Measurements from ENCODE around the gene DIRAS1.

The DIRAS1 gene

GRCh38 chr19:2747349-2747748 is 26.2 kb upstream of the DIRAS1 start:
- no peak overlapping the region for H3K4me3 ChIP-seq (ENCODE audit: severe bottlenecking)
- H3K9me3 ChIP-seq (ENCODE audit: severe bottlenecking) = no peaks in the 10 kb centered on the region
- no peaks in the 10 kb centered on the region for H3K4me1 ChIP-seq (ENCODE audit: insufficient read depth, poor library complexity, severe bottlenecking)
- ATAC-seq (ENCODE audit: low read depth) (no peak), DNase-seq (ENCODE audit: low spot score) (no peak)
- TF ChIP-seq CTCF (IDR thresholded peaks at IDR 0.05; ENCODE audit: poor library complexity, severe bottlenecking) = no peak
- no peaks in the 10 kb centered on the region for H3K36me3 ChIP-seq (ENCODE audit: low read depth)
- H3K27ac ChIP-seq (ENCODE audit: poor library complexity, severe bottlenecking) = no peak overlapping the region
- no peaks in the 10 kb centered on the region for H3K27me3 ChIP-seq (ENCODE audit: insufficient read depth, poor library complexity, severe bottlenecking)

- H3K9me3 ChIP-seq (ENCODE audit: severe bottlenecking) = no peaks in the 10 kb centered on the region
- H3K27ac ChIP-seq (ENCODE audit: poor library complexity, severe bottlenecking) = no peak overlapping the region
- H3K27me3 ChIP-seq (ENCODE audit: insufficient read depth, poor library complexity, severe bottlenecking) = no peaks in the 10 kb centered on the region
- H3K36me3 ChIP-seq (ENCODE audit: low read depth) = no peaks in the 10 kb centered on the region
- no peak for TF ChIP-seq CTCF (IDR thresholded peaks at IDR 0.05; ENCODE audit: poor library complexity, severe bottlenecking)
- no peak overlapping the region for H3K4me3 ChIP-seq (ENCODE audit: severe bottlenecking)
- DNase-seq (ENCODE audit: low spot score) (no peak), ATAC-seq (ENCODE audit: low read depth) (no peak)
- no peaks in the 10 kb centered on the region for H3K4me1 ChIP-seq (ENCODE audit: insufficient read depth, poor library complexity, severe bottlenecking)
These were observed 22.9 kb upstream of the DIRAS1 start for GRCh38 chr19:2744113-2744512.

GRCh38 chr19:2743099-2743498 is 21.9 kb upstream of the DIRAS1 start:
- ATAC-seq (ENCODE audit: low read depth) = no peak
- no peak for TF ChIP-seq CTCF (IDR thresholded peaks at IDR 0.05; ENCODE audit: poor library complexity, severe bottlenecking)

GRCh38 chr19:2740314-2740656 is 19.1 kb upstream of the DIRAS1 start:
- DNase-seq (ENCODE audit: low spot score) (no peak), ATAC-seq (ENCODE audit: low read depth) (no peak)
- peaks cover 14% of the 10 kb centered on the region for H3K36me3 ChIP-seq (ENCODE audit: low read depth)
- no peak overlapping the region for H3K4me3 ChIP-seq (ENCODE audit: severe bottlenecking)
- no peaks in the 10 kb centered on the region for H3K4me1 ChIP-seq (ENCODE audit: insufficient read depth, poor library complexity, severe bottlenecking)
- H3K27me3 ChIP-seq (ENCODE audit: insufficient read depth, poor library complexity, severe bottlenecking) = no peaks in the 10 kb centered on the region
- no peak overlapping the region for H3K27ac ChIP-seq (ENCODE audit: poor library complexity, severe bottlenecking)
- H3K9me3 ChIP-seq (ENCODE audit: severe bottlenecking) = no peaks in the 10 kb centered on the region
- TF ChIP-seq CTCF (IDR thresholded peaks at IDR 0.05; ENCODE audit: poor library complexity, severe bottlenecking) = no peak

More at GRCh38 chr19:2743099-2743498, 21.9 kb upstream of the DIRAS1 start:
- Histone ChIP-seq H3K9me3 (ENCODE audit: severe bottlenecking) (no peaks in the 10 kb centered on the region), H3K4me1 (ENCODE audit: insufficient read depth, poor library complexity, severe bottlenecking) (no peaks in the 10 kb centered on the region), H3K36me3 (ENCODE audit: low read depth) (no peaks in the 10 kb centered on the region), H3K27me3 (ENCODE audit: insufficient read depth, poor library complexity, severe bottlenecking) (no peaks in the 10 kb centered on the region), H3K27ac (ENCODE audit: poor library complexity, severe bottlenecking) (no peak overlapping the region), H3K4me3 (ENCODE audit: severe bottlenecking) (no peak overlapping the region)
- no peak for DNase-seq (ENCODE audit: low spot score)

- Histone ChIP-seq H3K9me3 (ENCODE audit: severe bottlenecking) (no peaks in the 10 kb centered on the region), H3K4me1 (ENCODE audit: insufficient read depth, poor library complexity, severe bottlenecking) (no peaks in the 10 kb centered on the region), H3K4me3 (ENCODE audit: severe bottlenecking) (peak within 1 kb of the TSS; percentile 72), H3K36me3 (ENCODE audit: low read depth) (peaks cover 14% of the 10 kb centered on the region), H3K27me3 (ENCODE audit: insufficient read depth, poor library complexity, severe bottlenecking) (no peaks in the 10 kb centered on the region), H3K27ac (ENCODE audit: poor library complexity, severe bottlenecking) (no peak within 1 kb of the TSS)
- ATAC-seq (ENCODE audit: low read depth) = peak; percentile 99
- DNase-seq (ENCODE audit: low spot score) = peak; percentile 92
- TF ChIP-seq CTCF (IDR thresholded peaks at IDR 0.05; ENCODE audit: poor library complexity, severe bottlenecking) = no peak
These were observed 18.6 kb upstream of the DIRAS1 start, which contains the start of gene SLC39A3 for GRCh38 chr19:2739602-2740313. TSS of gene SLC39A3 (minus strand) at chr19:2740017. CDS start at chr19:2737257, 2,760 bp downstream.

Measured in RWPE2 (cell line).